ENCODE results near the gene CRISPLD2.
"Not testable (repeated sequence)": the region's sequence is repeated elsewhere in the genome, so short reads cannot be mapped to it uniquely, and the experiment has no call there.

Gene CRISPLD2

GRCh38 chr16:84862804-84863480 is 43.2 kb downstream of the CRISPLD2 start:
- no peak for DNase-seq

- DNase-seq, result no peak
Observed at GRCh38 chr16:84863481-84863814, 43.7 kb downstream of the CRISPLD2 start.

DNA sequence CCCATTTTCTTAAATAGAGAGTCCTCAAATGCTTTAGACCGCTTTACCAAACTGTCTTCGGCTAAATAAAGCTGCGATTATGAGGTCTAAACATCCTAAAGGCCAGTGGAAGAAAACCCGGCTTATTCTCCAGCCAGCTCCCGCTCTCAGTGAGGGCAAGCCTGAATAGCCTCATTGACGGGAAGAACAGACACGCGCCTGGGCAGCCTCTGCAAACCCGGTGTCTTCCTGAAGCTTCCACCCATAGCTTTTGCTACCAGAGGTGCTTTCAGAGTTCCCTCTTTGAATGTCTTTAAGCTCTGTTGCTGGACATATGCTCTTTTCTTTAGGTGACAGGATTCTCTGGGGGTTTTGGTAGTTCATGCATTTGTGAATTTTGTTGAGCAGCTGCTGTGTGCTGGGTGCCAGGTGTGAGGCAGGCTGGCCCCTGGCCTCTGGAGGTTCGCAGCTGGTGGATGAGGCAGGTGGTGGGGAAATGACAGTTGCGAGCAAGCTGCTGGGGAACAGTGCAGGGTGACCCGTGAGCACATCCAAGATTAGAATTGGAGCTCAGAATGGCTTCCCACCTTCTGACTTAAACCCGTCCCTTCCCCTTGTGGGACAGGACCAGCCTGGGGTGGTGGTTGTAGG is 44.7 kb downstream of the CRISPLD2 start:
- no peak for DNase-seq

DNA sequence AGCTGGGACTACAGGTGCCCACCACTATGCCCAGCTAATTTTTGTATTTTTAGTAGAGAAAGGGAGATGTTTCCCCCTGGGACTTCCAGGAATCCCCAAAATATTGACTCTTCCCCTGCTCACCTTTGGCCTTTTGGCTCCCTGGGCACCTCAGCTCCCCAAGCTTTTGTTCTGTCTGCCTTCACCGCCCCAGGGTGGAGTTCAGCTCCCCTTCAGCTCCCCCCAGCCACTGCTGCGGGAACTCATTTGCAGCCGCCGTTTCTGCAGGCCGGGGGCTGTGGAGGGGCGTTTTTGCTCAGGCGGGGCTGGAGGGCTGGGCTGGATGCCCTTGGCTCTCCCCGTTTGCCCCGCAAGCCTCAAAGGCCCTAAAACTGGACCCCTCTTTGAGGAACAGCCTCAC is 47.9 kb downstream of the CRISPLD2 start:
- DNase-seq, result no peak

DNA sequence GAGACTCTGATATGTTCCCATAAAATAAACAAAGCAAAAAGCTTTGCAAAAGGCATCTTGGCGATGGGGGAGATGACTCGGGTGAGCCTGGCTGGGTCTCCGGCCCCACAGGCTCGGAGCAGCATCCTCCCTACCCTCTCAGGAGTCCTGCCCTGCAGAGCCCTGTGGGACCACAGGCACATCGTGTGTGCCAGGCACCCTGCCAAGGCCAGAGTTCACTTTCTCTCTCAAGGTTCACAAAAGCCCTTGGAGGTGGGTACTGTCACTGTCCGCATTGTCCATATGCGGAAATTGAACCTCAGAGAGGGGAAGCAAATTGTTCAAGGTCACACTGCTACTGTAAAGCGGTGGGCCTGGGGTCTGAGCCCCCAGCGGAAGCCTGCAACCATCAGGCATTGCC is 48.5 kb downstream of the CRISPLD2 start:
- DNase-seq, result no peak

DNA sequence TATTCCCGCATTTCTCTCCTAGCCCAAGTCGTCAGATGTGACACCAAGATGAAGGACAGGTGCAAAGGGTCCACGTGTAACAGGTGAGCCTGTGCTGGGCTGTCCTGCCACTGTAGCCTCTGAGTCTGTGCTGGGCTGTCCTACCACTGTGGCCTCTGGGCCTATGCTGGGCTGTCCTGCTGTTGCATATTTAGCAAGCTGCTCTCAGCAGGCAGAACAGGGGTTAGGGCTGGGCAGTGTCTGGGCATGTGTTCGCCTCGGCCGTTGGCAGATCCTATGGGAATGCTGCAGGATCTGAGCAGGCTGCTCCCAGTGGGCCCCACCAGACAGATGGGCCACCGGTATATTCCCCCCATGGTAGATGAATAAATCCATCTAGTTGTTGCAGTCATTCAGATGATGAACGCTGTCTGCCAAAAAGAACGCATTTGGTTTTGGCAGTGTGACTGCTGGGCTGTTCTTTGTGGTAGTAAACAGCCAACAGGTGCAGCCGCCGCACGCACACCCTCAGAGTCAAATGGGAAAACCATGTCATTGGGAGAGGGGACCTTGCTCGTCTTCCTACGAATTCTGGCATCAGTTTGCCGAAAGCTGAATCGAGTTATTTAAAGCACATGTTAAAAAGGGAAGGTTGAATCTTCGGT is 49.2 kb downstream of the CRISPLD2 start:
- DNase-seq, result no peak

DNA sequence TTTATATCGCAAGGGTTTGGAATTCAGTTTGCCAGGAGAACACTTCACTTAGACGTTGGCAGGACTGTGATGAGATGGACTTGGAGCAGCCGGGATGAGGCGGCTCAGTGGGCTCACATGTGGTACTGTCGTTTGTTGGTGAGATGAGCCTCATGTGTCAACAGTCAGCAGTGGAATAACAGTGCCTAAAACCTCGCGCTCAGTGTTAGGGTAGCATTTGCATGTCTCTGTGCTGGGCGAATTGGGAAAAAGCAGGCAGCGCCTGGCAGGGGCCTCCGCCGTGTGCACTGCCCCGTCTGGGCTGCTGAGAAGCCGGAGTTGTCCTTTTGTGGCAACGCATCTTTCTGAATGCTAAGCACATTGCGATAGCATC is 49.7 kb downstream of the CRISPLD2 start:
- DNase-seq, result no peak

DNA sequence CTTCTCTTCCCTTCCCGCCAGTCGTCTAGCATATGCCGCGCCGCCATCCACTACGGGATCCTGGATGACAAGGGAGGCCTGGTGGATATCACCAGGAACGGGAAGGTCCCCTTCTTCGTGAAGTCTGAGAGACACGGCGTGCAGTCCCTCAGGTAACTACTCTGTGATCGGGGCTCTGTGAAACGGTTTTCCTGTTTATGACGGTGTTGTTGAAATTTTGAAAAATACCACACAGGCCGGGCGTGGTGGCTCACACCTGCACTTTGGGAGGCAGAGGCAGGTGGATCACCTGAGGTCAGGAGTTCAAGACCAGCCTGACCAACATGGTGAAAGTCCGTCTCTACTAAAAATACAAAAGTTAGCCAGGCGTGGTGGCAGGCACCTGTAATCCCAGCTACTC is 53.2 kb downstream of the CRISPLD2 start:
- DNase-seq, result not testable (repeated sequence)

- DNase-seq, result no peak
Observed at GRCh38 chr16:84874004-84874435, 54.2 kb downstream of the CRISPLD2 start.

DNA sequence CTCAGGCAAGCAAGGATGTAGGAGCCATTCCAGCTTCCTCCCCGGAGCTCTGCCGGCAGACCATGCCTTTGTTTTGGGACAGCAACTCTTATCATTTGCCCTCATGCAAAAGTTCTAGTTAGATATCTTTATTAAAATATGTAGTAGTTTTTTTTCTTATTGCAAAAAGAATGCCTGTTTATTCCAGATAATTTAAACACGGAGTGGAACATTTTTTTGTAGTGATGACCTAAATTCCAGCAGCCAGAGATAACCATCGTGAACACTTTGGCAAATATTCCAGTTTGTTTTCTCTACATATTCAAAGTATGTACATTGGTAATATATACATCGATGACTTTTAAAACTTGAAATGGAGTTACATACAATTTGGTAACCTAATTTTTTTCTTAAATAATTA is 54.8 kb downstream of the CRISPLD2 start:
- no peak for DNase-seq

DNA sequence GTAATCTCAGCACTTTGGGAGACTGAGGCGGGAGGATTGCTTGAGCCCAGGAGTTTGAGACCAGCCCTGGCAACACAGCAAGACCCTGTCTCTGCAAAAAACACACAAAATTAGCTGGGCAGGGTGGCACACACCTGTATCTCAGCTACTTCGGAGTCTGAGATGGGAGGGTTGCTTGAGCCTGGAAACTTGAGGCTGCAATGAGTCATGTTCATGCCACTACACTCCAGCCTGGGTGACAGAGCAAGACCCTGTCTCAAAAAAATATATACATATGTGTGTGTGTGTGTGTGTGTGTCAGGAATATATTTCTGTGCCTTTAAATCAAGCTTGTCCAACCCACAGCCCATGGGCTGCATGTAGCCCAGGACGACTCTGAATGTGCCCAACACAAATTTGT is 55.2 kb downstream of the CRISPLD2 start:
- DNase-seq, result no peak

GRCh38 chr16:84875846-84876245 is 56.1 kb downstream of the CRISPLD2 start:
- no peak for DNase-seq

GRCh38 chr16:84876873-84877606 is 57.3 kb downstream of the CRISPLD2 start:
- no peak for DNase-seq

DNA sequence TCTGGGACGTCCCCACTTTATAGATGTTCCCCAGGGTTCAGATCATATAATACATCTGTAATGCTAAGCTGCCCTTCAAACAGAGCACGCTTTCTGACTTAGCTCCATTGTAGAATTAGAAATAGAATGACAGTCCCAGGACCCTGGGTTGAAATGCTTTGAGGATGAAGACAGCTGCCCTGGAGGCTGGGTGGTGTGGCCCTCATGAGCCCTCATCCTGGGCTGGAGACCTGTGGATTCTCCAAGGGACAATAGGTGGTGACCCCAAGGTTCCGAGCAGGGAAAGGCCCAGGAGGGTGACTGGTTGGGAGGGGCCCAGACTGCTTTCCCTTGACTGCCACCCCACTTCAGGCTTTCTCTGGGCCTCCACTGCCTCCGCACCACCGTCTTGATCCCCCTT is 59.0 kb downstream of the CRISPLD2 start:
- no peak for DNase-seq

DNA sequence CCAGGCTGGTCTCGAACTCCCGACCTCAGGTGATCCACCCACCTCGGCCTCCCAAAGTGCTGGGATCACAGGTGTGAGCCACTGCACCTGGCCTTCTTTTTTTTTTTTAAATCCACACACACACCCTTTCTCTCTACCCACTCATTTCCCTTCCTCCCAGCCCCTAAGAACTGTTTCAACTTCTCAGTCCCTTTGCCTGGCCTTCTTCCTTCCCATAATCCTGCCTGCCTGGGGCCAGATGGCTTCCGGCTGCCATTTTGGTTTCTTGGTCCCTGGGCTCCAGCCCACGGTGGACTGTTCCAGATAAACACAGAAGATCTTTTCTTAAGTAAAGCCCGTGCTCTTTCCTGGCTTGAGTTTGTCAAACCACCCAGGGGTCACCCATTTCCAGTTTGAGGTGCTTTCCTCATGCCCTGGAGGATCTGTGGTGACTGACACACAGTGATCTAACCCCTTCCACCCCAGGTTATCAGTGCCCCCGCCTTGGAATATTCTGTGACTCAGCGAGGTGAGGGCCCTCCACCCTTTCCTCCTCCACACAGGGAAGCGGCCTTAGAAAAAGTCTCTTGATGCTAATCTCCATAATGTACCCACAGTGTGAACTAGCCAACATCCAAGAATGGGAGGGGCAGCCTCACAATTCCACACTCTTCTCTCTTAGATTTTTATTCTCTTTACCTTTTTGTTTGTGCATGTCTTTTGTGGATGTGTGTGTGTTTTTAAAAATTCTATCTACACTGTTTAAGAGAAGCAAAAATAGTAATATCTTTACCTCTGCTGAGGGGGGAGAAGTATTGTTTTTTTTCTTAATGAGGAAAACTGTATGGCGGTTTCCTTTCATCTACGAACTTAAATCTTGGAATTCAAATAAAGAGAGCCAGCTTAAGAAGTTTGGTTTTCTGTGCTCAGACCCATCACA is 60.0 kb downstream of the CRISPLD2 start:
- no peak for DNase-seq

DNA sequence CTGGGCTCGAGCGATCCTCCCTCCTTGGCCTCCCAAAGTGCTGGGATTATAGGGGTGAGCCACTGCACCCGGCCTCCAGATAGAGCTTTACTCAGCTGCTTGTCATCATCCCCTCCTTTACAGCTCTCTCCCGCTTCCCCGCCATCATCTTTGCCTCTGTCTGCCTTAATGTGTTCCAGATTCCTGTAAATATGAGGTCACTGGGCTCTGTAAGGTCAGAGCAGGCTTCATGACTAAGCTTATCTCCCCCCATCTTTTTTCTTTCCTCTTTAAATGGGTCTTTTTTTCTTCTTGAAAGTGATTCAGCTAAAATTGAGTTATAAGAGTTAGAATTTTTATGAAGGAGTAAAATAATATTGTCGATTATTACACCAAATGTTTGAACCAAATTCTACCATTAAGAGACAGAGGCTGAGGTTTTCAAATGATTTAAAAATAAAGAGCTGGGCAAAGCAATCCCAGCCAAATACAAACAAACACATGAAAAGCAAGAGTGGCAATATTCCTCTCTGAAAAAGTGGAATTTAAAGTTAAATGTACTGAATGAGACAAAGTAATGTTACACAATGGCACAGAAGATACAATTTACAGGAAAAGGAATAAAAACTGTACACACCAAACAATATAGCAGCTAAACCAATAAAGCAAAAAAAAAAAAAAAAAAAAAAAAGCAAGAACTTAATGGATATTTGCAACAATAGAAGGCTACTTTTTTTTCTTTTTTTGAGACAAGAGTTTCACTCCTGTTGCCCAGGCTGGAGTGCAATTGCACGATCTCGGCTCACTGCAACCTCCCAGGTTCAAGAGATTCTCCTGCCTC is 62.1 kb downstream of the CRISPLD2 start:
- no peak for DNase-seq

DNA sequence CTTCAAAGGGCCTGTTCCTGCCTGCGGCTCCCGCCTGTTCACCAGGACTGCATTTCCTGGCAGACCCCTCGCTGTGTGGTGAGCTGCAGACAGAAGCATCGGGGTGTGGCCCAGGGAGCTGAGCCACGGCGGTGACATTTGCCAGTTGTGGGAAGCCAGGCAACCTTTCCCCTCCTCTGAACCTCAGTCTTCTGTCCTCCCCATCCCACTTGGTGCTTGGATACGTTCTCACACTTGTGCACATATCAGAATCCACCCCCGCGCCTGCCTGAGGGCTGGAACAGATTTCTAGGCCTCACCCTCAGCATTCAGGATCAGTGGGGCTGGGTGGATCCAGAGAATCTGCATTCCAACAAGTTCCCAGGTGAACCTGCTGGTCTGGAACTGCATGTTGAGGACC is 63.5 kb downstream of the CRISPLD2 start:
- no peak for DNase-seq

DNA sequence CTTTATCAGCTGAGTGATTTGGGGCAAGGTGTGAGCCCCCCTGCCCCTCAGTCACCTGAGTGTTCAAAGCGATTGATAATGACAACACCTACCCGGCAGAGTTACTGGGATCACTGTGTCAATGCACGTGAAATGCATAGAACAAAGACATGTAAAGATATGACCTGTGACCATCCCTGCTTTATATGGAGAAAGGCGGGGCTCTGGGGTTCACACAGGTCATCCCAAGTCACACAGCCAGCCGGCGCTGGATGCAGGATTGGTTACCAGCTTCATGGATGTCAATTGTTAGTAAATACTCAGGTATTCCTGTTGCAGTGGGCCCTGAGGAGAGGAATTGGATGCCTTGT is 64.4 kb downstream of the CRISPLD2 start:
- no peak for DNase-seq

- DNase-seq, result no peak
Observed at GRCh38 chr16:84884596-84885341, 65.0 kb downstream of the CRISPLD2 start.

GRCh38 chr16:84885342-84885910 is 65.6 kb downstream of the CRISPLD2 start:
- no peak for DNase-seq

Measured in stimulated activated CD4-positive, alpha-beta T cell treated with anti-CD3 and anti-CD28 coated beads, Interleukin-4, amount 100 ng/mL, for 24 hours (primary cell).